ENCODE measurements around the gene C22orf23.
"Not testable (repeated sequence)": the region's sequence is repeated elsewhere in the genome, so short reads cannot be mapped to it uniquely, and the experiment has no call there.

C22orf23 gene

GRCh38 chr22:37982151-37982785 lies 28.9 kb upstream of the C22orf23 start:
- DNase-seq (ENCODE audit: low spot score): peak; percentile 25

DNA sequence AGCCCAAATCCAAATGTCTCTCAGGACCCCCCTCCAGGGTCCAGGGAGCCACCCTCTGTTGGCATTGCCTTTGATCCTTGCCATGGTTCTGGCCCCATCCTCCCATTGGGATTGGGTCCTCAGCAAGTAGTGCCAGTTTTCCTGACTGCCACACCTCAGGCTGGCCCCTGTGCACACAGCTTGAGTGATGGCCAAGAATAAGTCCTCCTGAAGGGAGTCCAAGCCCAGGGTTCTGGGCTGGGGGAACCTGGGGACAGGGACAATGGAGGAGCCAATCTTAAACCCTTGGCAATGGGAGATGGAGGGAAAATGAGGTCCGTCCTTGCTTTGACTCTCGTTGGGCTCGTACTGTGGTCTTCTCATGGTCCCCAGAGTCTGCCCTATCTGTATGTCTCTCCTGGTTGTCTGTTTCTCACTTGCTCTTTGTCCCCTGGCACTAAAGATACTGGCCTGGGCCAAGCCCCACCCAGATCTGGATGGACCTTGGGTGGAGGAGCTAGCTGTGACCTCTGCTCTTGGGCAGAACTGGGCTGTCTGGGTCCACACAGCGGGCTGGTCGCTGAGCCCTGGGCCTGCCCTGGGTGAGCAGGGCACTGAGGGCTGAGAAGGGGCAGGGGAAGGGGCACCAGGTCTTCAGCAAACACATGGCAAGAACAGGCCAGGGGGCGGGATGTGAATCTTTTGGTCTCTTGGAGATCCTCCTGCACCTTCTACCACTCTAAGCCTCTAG lies 28.0 kb upstream of the C22orf23 start:
- peak; percentile 16 for DNase-seq (ENCODE audit: low spot score)

- peak; percentile 38 for DNase-seq (ENCODE audit: low spot score)
These were observed 26.4 kb upstream of the C22orf23 start for GRCh38 chr22:37979782-37980181.

- no peak for DNase-seq (ENCODE audit: low spot score)
These were observed 23.1 kb upstream of the C22orf23 start for GRCh38 chr22:37976547-37976946.

DNA sequence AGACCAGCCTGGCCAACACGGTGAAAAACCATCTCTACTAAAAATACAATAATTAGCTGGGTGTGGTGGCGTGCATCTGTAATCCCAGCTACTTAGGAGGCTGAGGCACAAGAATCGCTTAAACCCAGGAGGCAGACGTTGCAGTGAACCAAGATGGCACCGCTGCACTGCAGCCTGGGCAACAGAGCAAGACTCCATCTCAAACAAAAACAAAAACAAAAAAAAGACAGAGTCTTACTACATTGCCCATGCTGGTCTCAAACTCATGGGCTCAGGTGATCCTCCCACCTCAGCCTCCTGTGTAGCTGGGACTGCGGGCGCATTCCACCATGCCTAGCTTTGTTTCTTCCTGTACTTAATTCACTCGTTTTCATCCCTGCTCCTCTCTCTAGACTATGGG lies 22.6 kb upstream of the C22orf23 start:
- DNase-seq (ENCODE audit: low spot score): not testable (repeated sequence)

DNA sequence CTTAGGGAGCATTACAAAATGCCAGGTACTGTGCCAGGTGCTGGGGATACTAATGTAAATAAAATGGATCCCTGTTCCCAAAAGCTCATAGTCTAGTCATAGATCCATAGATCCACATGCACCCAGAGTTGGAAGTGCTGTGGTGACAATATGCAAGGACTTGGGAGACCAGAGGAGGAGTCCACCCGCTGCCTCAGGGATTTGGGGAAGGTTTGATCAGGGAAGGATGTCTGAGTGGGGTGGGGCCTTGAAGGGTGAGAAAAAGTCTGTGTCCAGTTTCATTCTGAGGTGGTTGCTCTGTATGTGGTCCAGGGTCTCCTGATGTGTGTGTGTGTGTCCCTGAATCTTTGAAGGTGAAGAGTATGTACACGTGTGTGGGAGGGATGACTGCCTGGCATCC lies 21.8 kb upstream of the C22orf23 start:
- no peak for DNase-seq (ENCODE audit: low spot score)

- DNase-seq (ENCODE audit: low spot score): no peak
These were observed 20.1 kb upstream of the C22orf23 start for GRCh38 chr22:37973271-37974170.

GRCh38 chr22:37972527-37972926 lies 19.1 kb upstream of the C22orf23 start:
- no peak for DNase-seq (ENCODE audit: low spot score)

GRCh38 chr22:37971475-37972434 lies 18.4 kb upstream of the C22orf23 start:
- DNase-seq (ENCODE audit: low spot score): no peak

DNA sequence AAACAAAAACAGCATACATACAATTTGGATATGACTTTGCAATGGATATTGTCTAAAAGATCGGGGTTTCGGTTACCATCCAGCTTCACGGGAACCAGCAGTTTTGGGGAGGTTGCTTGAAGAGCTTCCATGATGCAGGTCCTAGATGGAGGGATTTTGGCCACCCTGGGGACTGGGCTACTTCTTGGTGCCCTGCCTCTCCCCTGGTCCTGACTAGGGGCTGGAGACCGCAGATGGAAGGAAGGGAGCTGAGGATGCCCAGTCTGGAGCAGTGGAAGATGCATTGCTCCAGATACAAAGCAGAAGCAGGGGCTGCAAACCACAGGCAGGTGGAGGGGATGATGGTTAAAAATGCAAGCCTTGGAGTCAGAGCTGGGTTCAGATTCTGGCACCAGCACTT lies 17.5 kb upstream of the C22orf23 start:
- DNase-seq (ENCODE audit: low spot score): no peak

DNA sequence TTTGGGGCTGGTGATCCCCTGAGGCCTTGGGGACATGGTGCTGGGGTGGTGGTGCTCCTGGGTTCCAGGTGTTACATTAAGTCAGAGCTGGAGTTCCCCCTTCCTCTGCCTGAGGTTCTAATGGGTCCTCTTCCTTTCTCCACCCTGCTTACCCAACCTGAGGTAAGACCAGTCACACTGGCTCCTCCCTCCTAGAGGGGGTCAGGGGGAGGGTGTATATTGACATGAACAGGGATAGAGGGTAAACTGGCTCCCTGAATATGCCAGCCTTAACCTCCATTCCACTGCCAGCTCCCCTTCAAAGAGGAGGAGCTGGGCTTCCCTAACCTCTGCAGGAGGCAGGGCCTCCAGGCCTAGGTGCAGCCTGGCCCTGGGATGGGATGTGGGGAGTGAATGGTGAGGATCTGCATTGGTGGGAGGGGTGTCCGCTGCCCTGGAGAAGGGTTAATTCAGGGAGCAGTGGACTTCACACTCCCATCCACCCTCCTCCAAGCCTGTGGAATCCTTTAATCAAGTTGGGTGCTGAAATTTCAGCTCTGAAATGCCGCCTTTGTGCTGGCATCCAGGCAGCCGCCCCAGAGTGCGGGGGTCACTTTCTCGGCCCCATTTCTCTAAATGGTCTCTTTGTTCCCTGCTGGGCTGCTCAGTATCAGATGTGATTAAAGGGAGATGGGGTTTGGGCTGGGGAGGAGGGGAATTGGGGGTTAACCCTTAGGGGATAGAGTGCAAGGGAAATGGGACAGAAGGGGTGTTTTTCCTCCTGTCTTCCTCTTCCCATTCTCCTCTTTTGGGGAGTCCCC lies 15.3 kb upstream of the C22orf23 start:
- DNase-seq (ENCODE audit: low spot score): no peak

DNA sequence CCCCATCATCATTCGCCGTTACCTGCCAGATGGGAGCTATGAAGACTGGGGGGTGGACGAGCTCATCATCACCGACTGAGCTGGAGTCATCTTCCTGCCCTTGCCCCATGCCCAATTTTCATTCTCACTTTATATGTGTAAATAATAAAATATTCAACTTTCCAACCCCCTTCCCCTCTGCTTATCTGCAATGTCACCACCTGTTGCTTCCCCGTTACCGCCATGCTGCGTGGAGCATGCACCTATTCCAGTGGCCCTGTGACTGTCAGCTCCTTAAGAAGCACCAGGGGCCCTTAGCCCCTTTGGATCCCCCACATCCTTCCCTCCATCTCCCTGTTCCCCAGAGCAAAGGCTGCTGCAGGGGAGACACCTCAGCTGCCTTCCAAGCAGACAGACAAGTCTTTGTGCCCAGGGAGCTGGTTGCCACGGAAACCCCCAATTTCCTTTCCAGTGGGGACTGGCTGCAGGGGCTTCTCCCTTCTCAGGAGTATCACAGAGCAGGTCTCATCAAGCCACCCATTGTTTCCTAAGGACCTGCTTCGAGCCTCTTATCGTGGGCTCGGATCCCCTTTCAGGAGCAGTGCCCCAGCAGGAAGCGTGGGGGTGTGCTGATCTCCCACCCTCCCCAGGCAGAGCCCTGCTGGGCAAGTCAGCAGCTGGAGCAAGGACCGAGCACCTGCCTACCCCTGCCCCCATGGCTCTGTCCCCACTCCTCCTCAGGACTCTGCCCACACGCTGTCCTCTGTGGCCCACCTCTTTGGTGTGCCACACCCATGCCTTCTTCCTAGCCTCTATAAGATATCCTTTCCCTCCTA lies 14.4 kb upstream of the C22orf23 start:
- DNase-seq (ENCODE audit: low spot score): no peak

GRCh38 chr22:37967147-37967546 lies 13.7 kb upstream of the C22orf23 start:
- DNase-seq (ENCODE audit: low spot score): no peak

DNA sequence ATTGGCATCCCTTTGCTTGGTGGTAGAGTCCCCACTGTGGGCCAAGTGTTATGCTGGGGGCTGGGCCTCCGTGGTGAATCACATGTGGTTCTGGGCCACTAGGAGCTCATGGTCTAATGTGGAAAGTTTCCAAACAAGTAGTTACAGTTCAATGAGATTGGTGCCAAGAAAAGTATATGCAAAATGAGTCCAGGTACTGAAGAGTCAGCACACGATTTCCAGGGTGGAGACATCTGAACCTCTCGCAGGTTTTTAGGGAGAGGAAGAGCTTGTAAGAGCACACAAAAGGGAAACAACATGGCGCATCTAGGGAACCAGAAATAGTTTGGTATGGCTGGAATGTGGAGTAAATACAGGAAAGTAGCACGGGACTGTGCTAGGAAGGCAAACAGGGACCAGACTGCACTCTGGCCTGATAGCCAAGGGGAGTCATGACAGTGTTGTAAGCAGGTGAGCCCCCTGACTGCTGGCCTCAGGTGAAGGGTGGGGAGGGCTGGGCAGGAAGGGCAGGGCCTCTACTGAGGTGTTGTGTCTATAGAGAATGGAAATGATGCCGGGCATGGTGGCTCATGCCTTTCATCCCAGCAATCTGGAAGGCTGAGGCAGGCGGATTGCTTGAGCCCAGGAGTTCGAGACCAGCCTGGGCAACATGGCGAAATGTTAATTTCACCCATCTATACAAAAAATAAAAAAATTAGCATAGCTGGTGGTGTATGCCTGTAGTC lies 12.7 kb upstream of the C22orf23 start:
- no peak for DNase-seq (ENCODE audit: low spot score)

DNA sequence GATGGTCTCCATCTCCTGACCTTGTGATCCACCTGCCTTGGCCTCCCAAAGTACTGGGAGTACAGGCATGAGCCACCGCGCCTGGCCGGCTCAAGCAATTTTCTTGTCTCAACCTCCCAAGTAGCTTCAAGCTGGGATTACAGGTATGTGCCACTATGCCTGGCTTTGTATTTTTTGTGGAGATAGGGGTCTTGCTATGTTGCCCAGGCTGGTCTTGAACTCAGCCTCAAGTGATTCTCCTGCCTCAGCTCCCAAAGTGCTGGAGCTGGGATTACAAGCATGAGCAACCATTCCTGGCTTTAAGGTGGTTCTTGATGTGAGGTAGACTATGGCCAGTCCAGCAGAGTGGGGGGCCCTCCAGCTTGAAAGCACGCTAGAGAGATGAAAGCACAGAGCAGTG lies 7.7 kb upstream of the C22orf23 start:
- no peak for DNase-seq (ENCODE audit: low spot score)

GRCh38 chr22:37959231-37959825 lies 5.9 kb upstream of the C22orf23 start:
- DNase-seq (ENCODE audit: low spot score): no peak

- no peak for DNase-seq (ENCODE audit: low spot score)
These were observed 3.8 kb upstream of the C22orf23 start for GRCh38 chr22:37957232-37957631.

DNA sequence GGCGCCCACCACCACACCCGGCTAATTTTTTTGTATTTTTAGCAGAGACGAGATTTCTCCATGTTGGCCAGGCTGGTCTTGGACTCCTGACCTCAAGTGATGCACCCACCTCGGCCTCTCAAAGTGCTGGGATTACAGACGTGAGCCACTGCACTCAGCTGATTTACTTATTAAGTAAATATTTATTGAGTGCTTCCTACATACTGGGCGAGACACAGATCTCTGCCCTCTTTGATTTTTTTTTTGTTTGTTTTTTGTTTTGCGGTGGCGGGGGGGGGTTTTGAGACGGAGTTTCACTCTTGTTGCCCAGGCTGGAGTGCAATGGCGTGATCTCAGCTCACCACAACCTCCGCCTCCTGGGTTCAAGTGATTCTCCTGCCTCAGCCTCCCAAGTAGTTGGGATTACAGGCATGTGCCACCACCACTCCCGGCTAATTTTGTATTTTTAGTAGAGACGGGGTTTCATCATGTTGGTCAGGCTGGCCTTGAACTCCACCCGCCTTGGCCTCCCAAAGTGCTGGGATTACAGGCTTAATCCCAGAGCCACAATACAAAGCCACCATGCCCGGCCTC lies 2.5 kb upstream of the C22orf23 start:
- not testable (repeated sequence) for DNase-seq (ENCODE audit: low spot score)
